Breast epithelium (tissue), 3 donors: Measurements from ENCODE around the gene C3orf18.
A peak's percentile ranks its signal among the peaks of the same experiment; 100 is the strongest.

Experiments used
- CTCF ChIP-seq, 3 donors: fragments of 450-650 bp; IDR thresholded peaks; one replicate each; pipeline ENCODE4 v1.5.1; 2016 to 2017; ENCODE audit warnings: antibody characterized with exemption in 3 of 3, mild to moderate bottlenecking in 3 of 3, moderate library complexity in 3 of 3
- POLR2AphosphoS5 ChIP-seq, 3 donors: sonication (generic); formaldehyde crosslinking; IDR thresholded peaks; one replicate each; pipeline ENCODE4 v1.6.1; 2017; ENCODE audit warnings: antibody characterized with exemption in 3 of 3

- peak in 2 of 3 donors; percentile 7 for TF ChIP-seq CTCF (IDR thresholded peaks at IDR 0.05)
- peak; percentile 92 to 93 (median 92) for TF ChIP-seq POLR2AphosphoS5 (IDR thresholded peaks at IDR 0.05)
These were observed 1.6 kb upstream of the C3orf18 start, which contains the start of gene HEMK1 for GRCh38 chr3:50568947-50569749.
